Endothelial cell of umbilical vein (primary cell): ENCODE data around the gene PPA2. TPM values are rescaled to one million over a fixed set of nuclear protein-coding genes. Genes with fewer than 3 reads are reported as not detected.

Experiments used
- BruUV-seq: library from RNA; stranded (reverse); fragments of 400-500 nt; replicated peaks from 2 replicates; lab custom pipeline; 2021; lab: Mats Ljungman, UMichigan
- CTCF ChIA-PET: fragments of 300-600, 350-600 bp; sonication (Branson Sonifier 250); formaldehyde crosslinking; loops from one replicate; lab custom pipeline; 2021; ENCODE audit warnings: antibody characterized with exemption, inconsistent platforms; lab: Charles Lee
- POLR2A ChIA-PET: fragments of 300-600, 350-600 bp; sonication (Branson Sonifier 250); formaldehyde crosslinking; loops from one replicate; lab custom pipeline; 2021; ENCODE audit warnings: antibody characterized with exemption, inconsistent platforms; lab: Charles Lee
- DNase-seq: peaks from one replicate; pipeline ENCODE4 v3.0.0-alpha.2; 2011; ENCODE audit warnings: low read depth, low spot score
- FAIRE-seq: peaks from 2 replicates; lab custom pipeline; 2011; peaks lifted over from hg19 to GRCh38; lab: Jason Lieb, UNC
- H2AFZ ChIP-seq: 2 replicates; pipeline ENCODE4 v1.6.0; 2012; ENCODE audit warnings: low read depth, low read length, control low read depth, inconsistent platforms
- H3K27ac ChIP-seq: 2 replicates; pipeline ENCODE4 v1.5.1; 2011; ENCODE audit warnings: low read depth, mild to moderate bottlenecking, control low read depth, low read length, moderate library complexity; ENCODE audit not compliant: insufficient read depth
- H3K27me3 ChIP-seq, 2 experiments: 2 replicates each; pipeline versions ENCODE4 v1.6.0 to v1.6.1; 2011; ENCODE audit warnings: low read length in 2 of 2, mixed read lengths in 1 of 2; ENCODE audit not compliant: control insufficient read depth in 2 of 2, insufficient read depth in 2 of 2
- H3K36me3 ChIP-seq, 2 experiments: 2 replicates in 1 of 2; 3 replicates in 1 of 2; pipeline ENCODE4 v1.5.1; 2011; ENCODE audit warnings: low read length in 2 of 2, mild to moderate bottlenecking in 1 of 2, moderate library complexity in 1 of 2; ENCODE audit not compliant: control insufficient read depth in 2 of 2, insufficient read depth in 2 of 2; ENCODE audit errors: extremely low read depth in 1 of 2
- H3K4me1 ChIP-seq: 3 replicates; pipeline ENCODE4 v1.5.1; 2011; ENCODE audit warnings: mild to moderate bottlenecking, low read length; ENCODE audit not compliant: control insufficient read depth, insufficient read depth; ENCODE audit errors: extremely low read depth
- H3K4me2 ChIP-seq: 2 replicates; pipeline ENCODE4 v1.6.1; 2011; ENCODE audit warnings: low read length, control low read depth, mixed read lengths; ENCODE audit not compliant: insufficient read depth
- H3K4me3 ChIP-seq, 3 experiments: fragments of 200-600 bp in 1 of 3; sonication (generic), shearing (Covaris generic) in 1 of 3; replicated peaks in 1 of 3; 2 replicates each; pipeline ENCODE4 v1.5.1; 2011 to 2016; ENCODE audit warnings: control low read depth in 3 of 3, low read length in 3 of 3, mild to moderate bottlenecking in 2 of 3, inconsistent platforms in 1 of 3, low read depth in 1 of 3, moderate library complexity in 1 of 3; ENCODE audit not compliant: insufficient read depth in 1 of 3
- H3K79me2 ChIP-seq: 2 replicates; pipeline ENCODE4 v1.6.0; 2012; ENCODE audit warnings: low read length, inconsistent platforms; ENCODE audit not compliant: control insufficient read depth, insufficient read depth
- H3K9ac ChIP-seq: replicated peaks from 2 replicates; pipeline ENCODE3; 2011; ENCODE audit warnings: low read length, control low read depth; ENCODE audit not compliant: insufficient read depth; ENCODE audit errors: extremely low read depth
- H3K9me1 ChIP-seq: replicated peaks from 3 replicates; pipeline ENCODE4 v1.6.0; 2011; ENCODE audit warnings: mild to moderate bottlenecking, low read length; ENCODE audit not compliant: control insufficient read depth, insufficient read depth; ENCODE audit errors: extremely low read depth
- H3K9me3 ChIP-seq: replicated peaks from 2 replicates; pipeline ENCODE4 v1.5.1; 2012; ENCODE audit warnings: low read length, inconsistent platforms; ENCODE audit not compliant: control insufficient read depth, insufficient read depth
- H4K20me1 ChIP-seq: replicated peaks from 2 replicates; pipeline ENCODE3; 2011; ENCODE audit warnings: mild to moderate bottlenecking, low read length; ENCODE audit not compliant: control insufficient read depth, insufficient read depth; ENCODE audit errors: extremely low read depth
- CTCF ChIP-seq, 2 donors: IDR thresholded peaks; 1 replicate in 1 of 2; 2 replicates in 1 of 2; pipeline ENCODE4 v1.5.1; 2011; ENCODE audit warnings: low read length in 2 of 2, mild to moderate bottlenecking in 2 of 2, moderate library complexity in 2 of 2, control low read depth in 1 of 2, inconsistent platforms in 1 of 2, low read depth in 1 of 2; ENCODE audit not compliant: insufficient read depth in 1 of 2; ENCODE audit errors: extremely low read depth in 1 of 2
- FOS ChIP-seq: IDR thresholded peaks from 2 replicates; pipeline ENCODE4 v1.6.1; 2011; ENCODE audit warnings: mild to moderate bottlenecking, low read length, moderate library complexity, borderline replicate concordance; ENCODE audit not compliant: insufficient read depth
- GATA2 ChIP-seq: IDR thresholded peaks from 2 replicates; pipeline ENCODE4 v1.7.0; 2011; ENCODE audit warnings: low read depth, mild to moderate bottlenecking, moderate library complexity, mixed read lengths, low read length; ENCODE audit not compliant: insufficient read length, insufficient read depth
- JUN ChIP-seq: IDR thresholded peaks from 2 replicates; pipeline ENCODE4 v1.6.1; 2011; ENCODE audit warnings: borderline replicate concordance, low read depth; ENCODE audit not compliant: insufficient read length, insufficient read depth
- MAX ChIP-seq: IDR thresholded peaks from 2 replicates; pipeline ENCODE4 v1.6.1; 2011; ENCODE audit not compliant: insufficient read depth, insufficient read length
- POLR2A ChIP-seq: IDR thresholded peaks from 2 replicates; pipeline ENCODE4 v1.6.1; 2012; ENCODE audit warnings: low read depth, mild to moderate bottlenecking, control low read depth, low read length
- POLR2AphosphoS5 ChIP-seq: IDR thresholded peaks from 2 replicates; pipeline ENCODE4 v1.6.1; 2012; ENCODE audit warnings: low read depth, mild to moderate bottlenecking, control low read depth, low read length, moderate library complexity; ENCODE audit not compliant: insufficient read depth
- dilution Hi-C: fragments of 300-500 bp; cut with MboI; formaldehyde crosslinking; loops from one replicate; pipeline ENCODE4 v1.15.0; 2019; ENCODE audit warnings: low sequenced_read_pairs; ENCODE audit not compliant: extremely low pct_ligation_motif_present
- intact Hi-C: fragments of 100-400 bp; cut with micrococcal nuclease; formaldehyde crosslinking; loops from one replicate; pipeline ENCODE4 v1.10.0; 2022
- polyA plus RNA-seq, 4 experiments: library from polyadenylated mRNA; depleted of rRNA in 3 of 4; stranded (reverse) in 3 of 4; unstranded in 1 of 4; fragments of >200 nt; gene quantifications; 2 replicates each; pipeline versions ENCODE4 v1.2.1 to v1.2.3, GENCODE V29; 2011 to 2012; ENCODE audit warnings: missing spikeins in 1 of 4
- total RNA-seq: library from RNA; stranded (reverse); gene quantifications from 2 replicates; pipeline ENCODE4 v1.2.3, GENCODE V29; 2021

The PPA2 gene
- total and polyA plus RNA-seq, 2 donors (not counting 3 experiments of a cell fraction or from before 2014, with no cell fraction given), result 30.4 to 58.7 TPM

GRCh38 chr4:105461221-105461620 is 12.6 kb downstream of the PPA2 start:
- intact Hi-C loops (no loop called here), dilution Hi-C loops (no loop called here)
- BruUV-seq, result no TSS peak
- H3K9ac ChIP-seq, result no peak overlapping the region
- DNase-seq, result no peak
- no peak overlapping the region for H3K4me3 ChIP-seq
- no peaks in the 10 kb centered on the region for H3K79me2 ChIP-seq
- H4K20me1 ChIP-seq, result peaks cover 2% of the 10 kb centered on the region
- H2AFZ ChIP-seq, result no peak overlapping the region
- no peaks in the 10 kb centered on the region for H3K36me3 ChIP-seq
- ChIA-PET POLR2A (no interaction called here), CTCF (interaction anchor here (1.5 to 1.9 kb wide), 2 partner anchors 12 to 320 kb away, joined by 3 to 10 read pairs; partner anchors contain the start of gene PPA2)
- H3K4me1 ChIP-seq, result no peaks in the 10 kb centered on the region
- H3K27me3 ChIP-seq, result no peaks in the 10 kb centered on the region
- FAIRE-seq, result no peak
- no peaks in the 10 kb centered on the region for H3K9me1 ChIP-seq
- no peak overlapping the region for H3K27ac ChIP-seq
- H3K4me2 ChIP-seq, result no peak overlapping the region
- H3K9me3 ChIP-seq, result no peaks in the 10 kb centered on the region
- TF ChIP-seq FOS, result no peak
- TF ChIP-seq CTCF (IDR thresholded peaks at IDR 0.05; ENCODE audit: extremely low read depth in 1 of 2, insufficient read depth in 1 of 2, low read depth in 1 of 2, low read length in 2 of 2), result no peak
- no peak for TF ChIP-seq MAX
- TF ChIP-seq POLR2A, result no peak
- no peak for TF ChIP-seq GATA2
- TF ChIP-seq POLR2AphosphoS5, result no peak
- no peak for TF ChIP-seq JUN
